Testis (tissue), 3 donors: ENCODE measurements around the gene OASL. TPM values are rescaled to one million over a fixed set of nuclear protein-coding genes. Genes with fewer than 3 reads are reported as not detected.
"Not testable (repeated sequence)": the region's sequence is repeated elsewhere in the genome, so short reads cannot be mapped to it uniquely, and the experiment has no call there.

ENCODE experiments used
- DNase-seq: peaks from one replicate; pipeline ENCODE4 v3.0.0-alpha.2; 2019
- H3K27ac ChIP-seq, 2 donors: fragments of 200-600 bp; sonication (generic); one replicate each; pipeline ENCODE4 v1.5.1; 2019
- H3K27me3 ChIP-seq: fragments of 200-600 bp; sonication (generic); one replicate; pipeline ENCODE4 v1.5.1; 2019
- H3K36me3 ChIP-seq: fragments of 200-600 bp; sonication (generic); one replicate; pipeline ENCODE4 v1.5.1; 2017; ENCODE audit warnings: low read depth; ENCODE audit errors: missing control alignments
- H3K4me1 ChIP-seq: fragments of 200-600 bp; sonication (generic); one replicate; pipeline ENCODE4 v1.5.1; 2019
- H3K4me3 ChIP-seq, 2 donors: fragments of 200-600 bp; sonication (generic); one replicate each; pipeline ENCODE4 v1.5.1; 2017 to 2019
- H3K9me3 ChIP-seq: fragments of 200-600 bp; sonication (generic); one replicate; pipeline ENCODE4 v1.5.1; 2017
- CTCF ChIP-seq, 3 experiments: fragments of 450-650 bp in 2 of 3; fragments of 200-600 bp in 1 of 3; sonication (generic) in 1 of 3; IDR thresholded peaks; one replicate each; pipeline ENCODE4 v1.5.1; 2016 to 2019; ENCODE audit warnings: antibody characterized with exemption in 3 of 3, mild to moderate bottlenecking in 2 of 3, moderate library complexity in 1 of 3
- POLR2A ChIP-seq: fragments of 450-650 bp; IDR thresholded peaks from one replicate; pipeline ENCODE4 v1.6.1; 2017; ENCODE audit warnings: antibody characterized with exemption, mild to moderate bottlenecking, moderate library complexity
- WGBS, 2 donors: methylation state at CpG; one replicate each; pipeline ENCODE4 v1.1.5; 2018; 5-methylcytosine and 5-hydroxymethylcytosine counted together
- intact Hi-C: fragments of 100-400 bp; cut with DNase I; formaldehyde crosslinking; loops from one replicate; pipeline ENCODE4 v1.15.1; 2023; ENCODE audit warnings: low total_unique reads
- polyA plus RNA-seq: library from polyadenylated mRNA; stranded (reverse); fragments of 350-450 nt; fragmentation: Illumina TruSeq; extraction: RNeasy Lipid Tissue Mini Kit (QIAGEN cat#74804); gene quantifications from one replicate; pipeline ENCODE4 v1.2.3, GENCODE V29; 2014; ENCODE audit warnings: low read depth, low replicate concordance; ENCODE audit not compliant: insufficient read depth
- total RNA-seq, 2 donors: library from RNA; depleted of rRNA; stranded (reverse); fragments of >200 nt; gene quantifications; one replicate each; pipeline ENCODE4 v1.2.3, GENCODE V29; 2016

OASL gene
- total and polyA plus RNA-seq, 3 donors from 2014 or later = 0.74 to 2.8 (median 1.8) TPM

GRCh38 chr12:121079736-121080272 lies 40.8 kb upstream of the OASL start:
- intact Hi-C loops = no loop called here
- H3K27me3 ChIP-seq = no peaks in the 10 kb centered on the region
- no peaks in the 10 kb centered on the region for H3K4me1 ChIP-seq
- H3K4me3 ChIP-seq = no peak overlapping the region
- H3K27ac ChIP-seq = no peak overlapping the region
- DNase-seq = no peak
- H3K9me3 ChIP-seq = no peaks in the 10 kb centered on the region
- TF ChIP-seq CTCF (IDR thresholded peaks at IDR 0.05) (no peak), POLR2A (no peak)
- 86 to 97% methylated on average over 5 to 12 of the region's 13 CpGs for WGBS, 2 donors
- H3K36me3 ChIP-seq = no peaks in the 10 kb centered on the region

DNA sequence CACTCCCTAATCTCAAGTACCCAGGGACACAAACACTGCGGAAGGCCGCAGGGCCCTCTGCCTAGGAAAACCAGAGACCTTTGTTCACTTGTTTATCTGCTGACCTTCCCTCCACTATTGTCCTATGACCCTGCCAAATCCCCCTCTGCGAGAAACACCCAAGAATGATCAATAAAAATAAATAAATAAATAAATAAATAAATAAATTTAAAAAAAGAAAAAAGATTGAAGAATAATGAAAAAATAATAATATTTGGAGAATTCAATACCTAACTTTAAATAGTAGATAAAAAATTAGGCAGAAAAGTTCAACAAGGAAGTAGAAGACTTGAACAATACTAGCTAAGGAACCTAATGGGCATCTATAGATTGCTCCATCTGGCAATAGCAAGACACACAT lies 38.4 kb upstream of the OASL start:
- H3K4me1 ChIP-seq, H3K27me3 ChIP-seq, H3K9me3 ChIP-seq, H3K27ac ChIP-seq, DNase-seq, H3K4me3 ChIP-seq, intact Hi-C loops, H3K36me3 ChIP-seq: not testable (repeated sequence)
- WGBS, 2 donors = 89 to 94% methylated on average over 1 of the region's 3 CpGs

- H3K27me3 ChIP-seq, intact Hi-C loops, H3K9me3 ChIP-seq, H3K4me3 ChIP-seq, H3K4me1 ChIP-seq, H3K27ac ChIP-seq, DNase-seq, H3K36me3 ChIP-seq: not testable (repeated sequence)
- WGBS, 2 donors = 53 to 82% methylated on average over 3 to 29 of the region's 33 CpGs
These were observed 36.9 kb upstream of the OASL start for GRCh38 chr12:121075911-121076310.

DNA sequence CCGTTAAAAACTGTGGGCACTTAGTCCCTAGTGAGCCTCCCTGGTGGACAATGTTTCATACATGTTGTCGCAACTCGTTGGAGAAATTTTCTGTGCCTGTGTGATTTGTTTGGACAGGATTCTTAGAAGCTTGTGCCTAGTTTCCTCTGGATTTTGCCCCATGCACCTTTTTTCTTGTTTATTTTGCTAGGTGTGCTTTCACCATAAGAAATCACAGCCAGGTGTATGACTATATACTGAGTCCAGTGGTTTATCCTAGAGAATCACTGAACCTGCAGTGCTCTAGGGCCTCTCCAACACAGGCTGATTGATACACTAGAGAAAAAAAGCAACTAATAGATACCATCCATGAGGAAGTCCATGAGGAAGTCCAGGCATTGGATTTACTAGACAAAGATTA lies 33.1 kb upstream of the OASL start:
- H3K27ac ChIP-seq = no peak overlapping the region
- 91 to 100% methylated on average over 3 of the region's 3 CpGs for WGBS, 2 donors

DNA sequence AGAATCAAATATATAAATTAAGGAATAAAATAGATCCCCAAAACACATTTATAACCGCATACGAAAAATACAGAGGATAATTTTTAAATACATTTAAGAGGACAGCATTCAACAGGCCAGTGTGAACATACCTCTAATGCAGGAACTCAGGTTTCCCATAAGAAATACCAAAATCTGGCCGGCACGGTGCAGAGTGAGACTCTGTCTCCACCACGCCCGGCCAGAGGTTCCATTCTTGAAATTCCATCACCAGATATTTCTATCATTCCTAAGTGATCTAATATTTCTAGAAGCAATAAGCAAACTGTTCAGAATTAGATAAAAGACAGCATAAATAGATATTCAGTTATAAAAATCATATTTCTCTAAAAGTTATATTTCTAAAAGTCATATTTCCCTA lies 30.2 kb upstream of the OASL start:
- H3K9me3 ChIP-seq = no peaks in the 10 kb centered on the region
- no peak overlapping the region for H3K4me3 ChIP-seq
- H3K27me3 ChIP-seq = no peaks in the 10 kb centered on the region
- WGBS, 2 donors = 94 to 95% methylated on average over 6 of the region's 6 CpGs
- H3K36me3 ChIP-seq = no peaks in the 10 kb centered on the region
- no peak overlapping the region for H3K27ac ChIP-seq
- no peak for TF ChIP-seq CTCF (IDR thresholded peaks at IDR 0.05)
- no peak for TF ChIP-seq POLR2A
- no peak for DNase-seq
- no peaks in the 10 kb centered on the region for H3K4me1 ChIP-seq
- intact Hi-C loops = no loop called here

More for the DNA sequence above, 33.1 kb upstream of the OASL start:
- TF ChIP-seq POLR2A = no peak
- no peak overlapping the region for H3K4me3 ChIP-seq
- H3K4me1 ChIP-seq = no peaks in the 10 kb centered on the region
- H3K36me3 ChIP-seq = no peaks in the 10 kb centered on the region
- no peak for DNase-seq
- H3K9me3 ChIP-seq = no peaks in the 10 kb centered on the region
- intact Hi-C loops = no loop called here
- no peaks in the 10 kb centered on the region for H3K27me3 ChIP-seq

DNA sequence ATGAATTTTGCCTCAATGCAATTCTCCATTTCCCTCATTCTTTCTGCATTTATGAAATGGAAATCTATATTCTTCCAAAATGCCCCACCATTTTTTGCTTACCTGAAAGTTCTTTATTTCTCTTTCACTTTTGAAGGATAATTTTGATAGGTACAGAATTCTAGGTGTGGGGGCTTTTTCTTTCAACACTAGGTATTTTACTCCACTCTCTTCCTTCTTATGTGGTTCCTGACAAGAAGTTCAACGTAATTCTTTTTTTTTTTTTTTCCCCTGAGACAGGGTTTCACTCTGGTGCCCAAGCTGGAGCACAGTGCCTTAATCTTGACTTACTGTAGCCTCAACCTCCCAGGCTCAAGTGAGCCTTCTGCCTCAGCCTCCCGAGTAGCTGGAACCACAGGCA lies 26.3 kb upstream of the OASL start:
- TF ChIP-seq POLR2A = no peak
- TF ChIP-seq CTCF (IDR thresholded peaks at IDR 0.05) = no peak
- DNase-seq = no peak
- intact Hi-C loops = no loop called here

DNA sequence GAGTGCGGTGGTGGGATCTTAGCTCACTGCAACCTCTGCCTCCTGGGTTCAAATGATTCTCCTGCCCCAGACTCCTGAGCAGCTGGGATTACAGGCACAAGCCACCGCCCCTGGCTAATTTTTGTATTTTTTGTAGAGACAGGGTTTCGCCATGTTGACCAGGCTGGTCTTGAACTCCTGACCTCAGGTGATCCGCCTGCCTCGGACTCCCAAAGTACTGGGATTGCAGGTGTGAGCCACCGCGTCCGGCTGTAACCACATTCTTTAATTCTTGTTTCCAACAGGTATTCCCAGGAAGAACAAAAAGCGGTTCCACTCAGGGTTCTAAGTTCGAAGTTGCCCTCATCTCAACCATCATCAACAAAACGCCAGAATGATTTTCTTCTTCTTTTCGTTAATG lies 25.5 kb upstream of the OASL start:
- intact Hi-C loops, H3K4me3 ChIP-seq, H3K36me3 ChIP-seq, DNase-seq, H3K27ac ChIP-seq, H3K9me3 ChIP-seq, H3K27me3 ChIP-seq, H3K4me1 ChIP-seq: not testable (repeated sequence)
- 91 to 95% methylated on average over 12 of the region's 12 CpGs for WGBS, 2 donors

More for the DNA sequence above, 26.3 kb upstream of the OASL start:
- Histone ChIP-seq H3K4me1 (peaks cover 4% of the 10 kb centered on the region), H3K27me3 (no peaks in the 10 kb centered on the region), H3K36me3 (no peaks in the 10 kb centered on the region), H3K4me3 (no peak overlapping the region), H3K27ac (no peak overlapping the region), H3K9me3 (no peaks in the 10 kb centered on the region)
- WGBS, 2 donors = 72 to 75% methylated on average over 2 of the region's 2 CpGs
